Measurements from ENCODE around the gene NEIL3.
"Not testable (repeated sequence)": the region's sequence is repeated elsewhere in the genome, so short reads cannot be mapped to it uniquely, and the experiment has no call there.

NEIL3 gene

DNA sequence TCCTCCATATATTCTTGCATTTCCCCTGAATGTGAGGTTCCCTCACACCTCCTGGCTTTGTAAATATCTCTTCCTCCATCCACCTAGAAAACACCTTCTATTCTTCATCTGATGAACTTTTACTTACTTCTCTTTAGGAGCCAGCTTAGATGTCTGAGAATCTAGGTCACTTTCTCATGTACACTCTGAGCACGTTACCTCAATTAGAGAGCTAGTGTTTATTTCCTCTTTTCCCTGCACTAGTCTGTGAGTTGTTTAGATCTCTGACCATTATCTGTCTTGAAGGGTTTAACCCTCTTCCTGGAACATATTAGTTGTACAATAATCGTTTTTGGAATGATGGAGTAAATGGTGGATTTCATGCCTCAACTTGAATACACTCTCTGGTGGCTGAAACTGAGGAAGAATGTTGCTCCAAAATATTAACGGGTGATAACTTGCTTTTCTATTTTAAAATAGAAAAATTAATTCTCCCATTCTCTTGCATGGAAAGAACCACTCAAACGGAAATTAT, 8.5 kb upstream of the NEIL3 start:
- no peak for DNase-seq

DNA sequence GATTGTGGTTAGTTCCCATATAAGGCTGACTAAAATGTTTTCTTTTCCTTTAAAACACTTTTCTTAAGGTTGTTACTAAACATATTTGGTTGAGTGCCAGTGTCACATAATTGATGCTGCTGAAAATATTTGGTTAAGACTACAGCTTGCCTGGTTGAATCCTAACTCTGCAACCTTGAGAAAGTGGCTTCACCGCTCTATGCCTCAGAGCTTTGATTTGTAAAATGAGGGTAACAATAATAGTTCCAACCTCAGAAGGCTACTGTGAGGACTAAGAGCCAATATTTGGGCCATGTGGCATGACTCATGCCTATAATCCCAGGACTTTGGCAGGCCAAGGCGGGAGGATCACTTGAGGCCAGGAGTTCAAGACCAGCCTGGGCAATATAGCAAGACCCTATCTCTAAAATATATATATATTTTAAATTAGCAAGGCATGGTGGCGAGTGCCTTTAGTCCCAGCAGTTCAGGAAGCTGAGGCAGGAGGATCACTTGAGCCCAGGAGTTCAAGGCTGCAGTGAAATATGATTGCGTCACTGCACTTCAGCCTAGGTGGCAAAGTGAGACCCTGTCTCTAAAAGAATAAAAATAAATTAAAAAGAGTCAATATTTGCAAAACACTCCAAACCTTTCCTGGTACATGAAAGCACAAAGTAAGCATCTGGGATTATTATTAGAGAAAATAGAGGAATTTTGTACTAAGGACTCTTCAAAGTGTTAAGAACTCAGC, 7.1 kb upstream of the NEIL3 start:
- no peak for DNase-seq

DNA sequence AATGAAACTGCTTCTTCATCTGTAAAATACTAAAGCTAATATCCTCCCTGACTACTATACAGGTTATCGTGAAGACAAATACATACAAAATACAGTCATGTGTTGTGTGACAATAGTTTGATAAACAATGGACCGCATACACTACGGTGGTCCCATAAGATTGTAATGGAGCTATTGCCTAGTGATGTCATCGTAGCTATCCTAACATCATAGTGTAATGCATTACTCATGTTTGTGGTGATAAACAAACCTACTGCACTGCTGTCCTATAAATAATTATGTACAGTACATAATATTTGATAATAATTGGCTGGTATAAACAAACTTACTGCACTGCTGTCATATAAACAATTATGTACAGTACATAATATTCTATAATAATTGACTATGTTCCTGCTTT, 5.6 kb upstream of the NEIL3 start:
- DNase-seq: no peak

DNA sequence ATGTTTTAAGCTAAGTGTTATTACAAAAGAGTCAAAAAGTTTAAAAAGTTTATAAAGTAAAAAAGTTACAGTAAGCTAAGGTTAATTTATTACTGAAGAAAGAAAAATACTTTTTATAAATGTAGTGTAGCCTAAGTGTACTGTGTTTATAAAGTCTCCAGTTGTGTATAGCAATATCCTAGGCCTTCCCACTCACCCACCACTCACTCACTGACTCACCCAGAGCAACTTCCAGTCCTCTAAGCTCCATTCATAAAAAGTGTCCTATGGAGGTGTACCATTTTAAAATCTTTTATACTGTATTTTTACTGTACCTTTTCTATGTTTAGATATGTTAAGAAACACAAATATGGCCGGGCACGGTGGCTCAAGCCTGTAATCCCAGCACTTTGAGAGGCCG, 4.8 kb upstream of the NEIL3 start:
- DNase-seq: not testable (repeated sequence)

GRCh38 chr4:177308125-177308524, 1.5 kb upstream of the NEIL3 start:
- peak in 2 of 14 donors; percentile 5 to 24 for DNase-seq

DNA sequence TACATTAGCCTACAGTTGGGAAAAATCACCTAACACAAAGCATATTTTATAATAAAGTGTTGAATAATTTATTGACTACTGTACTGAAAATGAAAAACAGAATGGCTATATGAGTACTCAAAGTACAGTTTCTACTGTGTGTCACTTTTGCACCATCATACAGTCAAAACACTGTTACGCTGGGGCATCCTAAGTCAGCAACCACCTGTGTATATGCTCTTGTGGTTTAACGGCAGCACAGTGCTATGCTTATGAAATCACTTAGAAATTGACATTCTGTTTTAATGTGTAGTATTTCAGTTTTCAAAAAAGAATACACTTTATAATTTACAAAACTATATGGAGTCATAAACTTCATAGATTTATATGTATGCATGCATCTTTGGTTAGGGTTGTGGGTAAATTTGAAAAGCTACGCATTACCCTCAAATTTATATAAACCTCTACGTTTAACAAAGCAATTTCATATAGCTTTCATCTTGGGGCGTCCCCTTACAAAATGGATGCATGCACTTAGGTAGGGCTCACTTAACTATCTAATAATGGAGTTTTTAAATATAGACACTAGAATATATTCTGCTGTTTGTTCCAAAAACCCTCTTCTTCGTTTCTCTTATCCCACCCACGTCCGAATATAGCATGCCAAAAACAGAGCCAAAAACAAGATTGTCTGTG, 690 bp upstream of the NEIL3 start:
- no peak for DNase-seq

GRCh38 chr4:177311589-177311988, 1.9 kb downstream of the NEIL3 start:
- no peak for DNase-seq

DNA sequence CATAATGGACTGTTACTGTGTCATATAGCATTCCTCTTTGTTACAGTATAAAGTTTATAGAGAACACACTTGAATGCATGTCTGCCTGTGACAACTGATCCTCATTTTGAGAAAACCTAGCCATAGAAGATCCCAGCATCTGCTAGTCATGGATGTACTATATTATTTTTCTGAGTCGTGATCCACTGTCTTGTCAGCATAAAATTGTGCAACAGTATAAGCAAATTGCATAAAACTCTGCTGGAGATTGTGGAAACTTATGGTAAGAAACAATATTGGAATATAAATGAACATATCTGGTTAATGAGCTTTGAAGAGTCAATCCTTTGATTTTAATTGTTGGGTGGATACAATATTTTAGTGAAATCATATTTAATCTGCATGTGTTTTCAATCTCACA, 3.6 kb downstream of the NEIL3 start:
- DNase-seq: no peak

- no peak for DNase-seq
Observed at GRCh38 chr4:177315767-177316464, 6.2 kb downstream of the NEIL3 start.

- DNase-seq: no peak
Observed at GRCh38 chr4:177320721-177321120, 11.0 kb downstream of the NEIL3 start.

GRCh38 chr4:177321647-177322046, 12.0 kb downstream of the NEIL3 start:
- no peak for DNase-seq

- no peak for DNase-seq
Observed at GRCh38 chr4:177322266-177322665, 12.6 kb downstream of the NEIL3 start.

DNA sequence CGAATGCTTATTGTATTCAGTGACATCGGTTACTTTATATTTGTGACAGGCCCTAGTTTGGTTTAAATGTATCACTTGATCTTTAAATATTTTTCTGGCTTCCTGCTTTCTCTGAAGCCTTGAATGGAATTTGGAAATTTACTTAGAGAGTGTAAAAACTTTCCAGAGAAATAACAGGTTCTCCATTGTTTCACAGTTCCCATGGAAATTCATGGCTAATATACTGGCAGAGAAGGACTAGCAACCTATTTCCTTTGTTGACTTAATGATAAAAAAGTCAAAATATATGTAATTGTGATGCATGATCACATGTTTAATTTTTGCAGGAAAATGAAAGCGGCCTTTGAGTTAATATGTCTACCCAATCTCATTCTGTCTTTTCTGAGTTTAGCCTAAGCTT, 13.2 kb downstream of the NEIL3 start:
- DNase-seq: no peak

DNA sequence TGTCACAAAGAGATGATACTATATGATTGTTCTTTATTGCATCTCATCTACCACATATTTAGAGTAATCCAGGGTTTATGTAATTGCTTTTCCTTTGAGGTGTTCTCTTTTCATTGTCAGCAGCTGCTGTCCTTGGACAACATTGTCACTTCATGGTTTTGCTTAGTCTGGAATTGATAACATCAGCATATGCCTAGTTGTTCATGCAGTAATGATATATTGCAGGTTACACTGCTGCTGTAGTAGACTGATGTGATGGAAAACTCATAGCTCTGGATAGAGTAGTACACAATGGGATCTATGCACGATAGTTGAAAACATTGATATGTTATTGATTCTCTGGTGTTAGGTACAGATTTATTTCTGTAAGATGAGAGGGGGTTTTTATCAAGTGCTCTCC, 13.7 kb downstream of the NEIL3 start:
- no peak for DNase-seq

DNA sequence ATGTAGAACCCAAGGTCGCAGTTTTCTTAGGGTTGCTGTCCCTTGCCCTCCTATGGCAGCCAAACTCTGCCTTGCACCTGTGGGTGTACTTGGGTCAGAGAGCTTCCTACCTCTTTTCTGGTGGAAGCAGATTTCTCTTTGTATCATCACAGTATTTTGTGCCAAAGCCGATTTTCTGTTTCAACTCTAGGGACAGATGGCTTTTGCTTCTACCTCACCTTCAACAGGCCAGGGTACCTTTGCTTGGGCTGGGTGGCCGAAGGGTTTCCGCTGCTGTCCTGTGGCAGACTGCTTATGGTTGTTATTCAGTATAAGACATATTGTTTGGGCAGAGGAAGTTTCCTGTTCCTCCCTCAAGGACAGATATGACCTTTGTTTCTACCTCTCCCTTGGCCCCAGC, 22.4 kb downstream of the NEIL3 start:
- no peak for DNase-seq

DNA sequence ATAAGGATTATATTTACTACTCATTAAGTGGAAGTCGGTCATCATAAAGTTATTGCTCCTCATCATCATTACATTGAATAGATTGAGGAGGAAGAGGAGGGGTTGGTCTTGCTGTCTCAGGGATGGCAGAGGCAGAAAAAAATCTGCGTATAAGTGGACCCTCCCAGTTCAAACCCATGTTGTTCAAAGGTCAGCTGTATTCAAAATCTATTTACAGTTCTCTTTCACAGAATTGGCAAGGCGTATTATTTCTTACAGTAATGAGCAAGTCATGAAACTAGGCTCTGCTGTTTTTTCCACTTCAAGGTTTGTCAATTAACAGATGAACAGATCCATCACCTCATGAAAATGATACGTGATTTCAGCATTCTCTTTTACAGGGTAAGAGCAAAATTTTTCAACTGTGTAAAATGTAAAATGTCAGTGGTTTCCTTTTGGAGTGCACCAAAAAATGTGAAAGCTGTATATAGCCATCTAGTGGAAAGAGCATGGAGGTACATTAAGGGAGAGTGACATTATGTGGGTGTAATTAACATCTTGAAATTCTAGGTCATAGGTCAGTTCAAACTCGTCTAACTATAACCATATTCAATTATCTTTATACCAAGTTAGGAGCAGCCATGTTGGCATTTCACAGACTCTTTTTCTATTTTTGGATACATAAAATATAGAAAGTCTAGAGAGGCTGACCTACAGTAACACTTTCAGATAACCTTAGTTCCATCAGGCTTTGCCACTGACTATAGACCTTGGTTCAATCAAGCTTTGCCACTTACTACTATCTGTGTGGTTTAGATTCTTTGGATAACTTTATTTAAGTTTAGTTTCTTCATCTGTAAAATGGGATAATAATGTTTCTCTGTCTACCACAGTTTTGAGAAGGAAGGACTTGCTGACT, 30.1 kb downstream of the NEIL3 start:
- peak in 1 of 14 donors; percentile 15 for DNase-seq

GRCh38 chr4:177348348-177348747, 38.7 kb downstream of the NEIL3 start:
- no peak for DNase-seq

- DNase-seq: no peak
Observed at GRCh38 chr4:177349191-177349590, 39.5 kb downstream of the NEIL3 start.

GRCh38 chr4:177351622-177352244, 42.1 kb downstream of the NEIL3 start:
- peak in 1 of 14 donors; percentile 45 for DNase-seq

GRCh38 chr4:177356206-177356605, 46.5 kb downstream of the NEIL3 start:
- DNase-seq: no peak

- no peak for DNase-seq
Observed at GRCh38 chr4:177356921-177357320, 47.2 kb downstream of the NEIL3 start.

DNA sequence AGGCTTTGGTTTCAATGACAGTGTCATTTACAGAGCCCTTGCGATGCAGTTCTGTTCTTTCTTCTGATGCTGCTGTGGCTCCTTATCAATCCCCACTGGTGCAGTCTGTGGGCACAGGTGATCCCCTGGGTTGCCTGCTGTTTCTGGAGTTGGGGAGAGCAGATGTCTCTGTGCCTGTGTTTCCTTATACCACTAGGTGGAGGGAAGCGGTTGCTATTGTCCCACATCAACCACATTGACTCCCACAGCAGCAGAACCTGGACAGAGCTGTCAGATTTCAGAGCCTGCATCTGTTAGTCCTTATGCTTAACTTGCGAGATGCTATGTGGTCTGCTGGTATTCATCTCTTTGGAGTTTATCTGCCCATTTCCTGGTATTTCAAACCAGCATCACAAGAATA, 57.7 kb downstream of the NEIL3 start:
- DNase-seq: no peak
